NCI-H128 (cell line): Measurements from ENCODE around the gene SP3.
A peak's percentile ranks its signal among the peaks of the same experiment; 100 is the strongest.

ENCODE experiments used
- DNase-seq: peaks from one replicate; lab custom pipeline; 2025; ENCODE audit not compliant: unreplicated experiment; lab: John Stamatoyannopoulos, UW

Gene SP3

GRCh38 chr2:173968551-173968950 lies 3.4 kb upstream of the SP3 start:
- no peak for DNase-seq

GRCh38 chr2:173966274-173967098 lies 1.3 kb upstream of the SP3 start:
- DNase-seq = no peak

GRCh38 chr2:173964565-173965371 lies 405 bp downstream of the SP3 start:
- DNase-seq = peak; percentile 42

GRCh38 chr2:173963817-173964564 lies 1.2 kb downstream of the SP3 start:
- peak; percentile 51 for DNase-seq

- DNase-seq = no peak
These were observed 1.8 kb downstream of the SP3 start for GRCh38 chr2:173963323-173963816.

- DNase-seq = no peak
These were observed 2.5 kb downstream of the SP3 start for GRCh38 chr2:173962583-173963110.

- DNase-seq = no peak
These were observed 3.1 kb downstream of the SP3 start for GRCh38 chr2:173962031-173962430.

- no peak for DNase-seq
These were observed 3.8 kb downstream of the SP3 start for GRCh38 chr2:173961346-173961705.

GRCh38 chr2:173959909-173960308 lies 5.3 kb downstream of the SP3 start:
- no peak for DNase-seq

GRCh38 chr2:173959358-173959884 lies 5.8 kb downstream of the SP3 start:
- DNase-seq = no peak

GRCh38 chr2:173958198-173958846 lies 6.9 kb downstream of the SP3 start:
- DNase-seq = no peak

- DNase-seq = no peak
These were observed 7.7 kb downstream of the SP3 start for GRCh38 chr2:173957517-173957916.

- DNase-seq = no peak
These were observed 8.7 kb downstream of the SP3 start for GRCh38 chr2:173956454-173956853.

GRCh38 chr2:173955867-173956266 lies 9.3 kb downstream of the SP3 start:
- DNase-seq = no peak

GRCh38 chr2:173955004-173955403 lies 10.2 kb downstream of the SP3 start:
- DNase-seq = no peak

GRCh38 chr2:173953047-173953424 lies 12.1 kb downstream of the SP3 start:
- DNase-seq = no peak

- no peak for DNase-seq
These were observed 12.7 kb downstream of the SP3 start for GRCh38 chr2:173952267-173953046.

GRCh38 chr2:173948842-173949241 lies 16.3 kb downstream of the SP3 start:
- DNase-seq = no peak

GRCh38 chr2:173948198-173948597 lies 17.0 kb downstream of the SP3 start:
- no peak for DNase-seq

GRCh38 chr2:173947131-173947530 lies 18.0 kb downstream of the SP3 start:
- no peak for DNase-seq
